GM12878 (cell line): ENCODE measurements around the gene TMEM184C. TPM values are rescaled to one million over a fixed set of nuclear protein-coding genes. Genes with fewer than 3 reads are reported as not detected.

Experiments
- ATAC-seq: fragments of 200-7000 bp; cut with Tn5 transposase; 3 replicates; pipeline ENCODE4 v1.9.1; 2020; ENCODE audit warnings: mild to moderate bottlenecking, moderate library complexity
- BruUV-seq: library from RNA; stranded (reverse); fragments of 400-500 nt; replicated peaks from 2 replicates; lab custom pipeline; 2021; lab: Mats Ljungman, UMichigan
- CTCF ChIA-PET: fragments of 300-600 bp; sonication (Branson Sonifier 250); formaldehyde crosslinking; extraction: SDS; loops from one replicate; lab custom pipeline; 2021; ENCODE audit warnings: inconsistent platforms; lab: Yijun Ruan, JAX
- POLR2A ChIA-PET: fragments of 350-600 bp; formaldehyde crosslinking; extraction: SDS; loops from one replicate; lab custom pipeline; 2021; ENCODE audit warnings: inconsistent platforms; lab: Charles Lee
- RAD21 ChIA-PET: fragments of 300-600 bp; sonication (Branson Sonifier 250); formaldehyde crosslinking; loops from one replicate; lab custom pipeline; 2023; ENCODE audit warnings: antibody characterized with exemption; ENCODE audit not compliant: unreplicated experiment; lab: Charles Lee
- SMC1A ChIA-PET: fragments of 300-600 bp; sonication (Branson Sonifier 250); formaldehyde crosslinking; loops from one replicate; lab custom pipeline; 2023; ENCODE audit not compliant: unreplicated experiment, uncharacterized antibody; lab: Charles Lee
- DNase-seq: peaks from one replicate; pipeline ENCODE4 v3.0.0-alpha.2; 2011; ENCODE audit warnings: low read depth, low spot score
- FAIRE-seq: peaks from 3 replicates; lab custom pipeline; 2011; peaks lifted over from hg19 to GRCh38; lab: Jason Lieb, UNC
- H2AFZ ChIP-seq: 2 replicates; pipeline ENCODE4 v1.6.0; 2011; ENCODE audit warnings: low read depth, low read length, control low read depth; ENCODE audit not compliant: control insufficient read depth
- H3K27ac ChIP-seq: 2 replicates; pipeline ENCODE4 v1.5.1; 2011; ENCODE audit warnings: control low read depth; ENCODE audit not compliant: control insufficient read depth, insufficient read depth
- H3K27me3 ChIP-seq, 2 experiments: replicated peaks in 1 of 2; 2 replicates each; pipeline versions ENCODE4 v1.6.0 to v1.6.1; 2011; ENCODE audit warnings: low read length in 1 of 2; ENCODE audit not compliant: control insufficient read depth in 2 of 2, insufficient read depth in 2 of 2
- H3K36me3 ChIP-seq, 2 experiments: 2 replicates each; pipeline ENCODE4 v1.5.1; 2011; ENCODE audit warnings: low read length in 1 of 2; ENCODE audit not compliant: control insufficient read depth in 2 of 2, insufficient read depth in 2 of 2
- H3K4me1 ChIP-seq: 2 replicates; pipeline ENCODE4 v1.6.1; 2011; ENCODE audit warnings: mild to moderate bottlenecking, low read length, moderate library complexity, mixed read lengths; ENCODE audit not compliant: control insufficient read depth, insufficient read depth
- H3K4me2 ChIP-seq: 2 replicates; pipeline ENCODE4 v1.6.0; 2011; ENCODE audit warnings: control low read depth; ENCODE audit not compliant: control insufficient read depth, insufficient read depth
- H3K4me3 ChIP-seq: fragments of 200-600 bp; sonication (generic); 2 replicates; pipeline ENCODE4 v1.5.1; 2016
- H3K79me2 ChIP-seq: 2 replicates; pipeline ENCODE4 v1.6.0; 2011; ENCODE audit warnings: low read length; ENCODE audit not compliant: control insufficient read depth, insufficient read depth
- H3K9ac ChIP-seq: 2 replicates; pipeline ENCODE4 v1.8.0; 2011; ENCODE audit warnings: low read length, control low read depth, mixed read lengths; ENCODE audit not compliant: control insufficient read depth, insufficient read depth
- H3K9me3 ChIP-seq: replicated peaks from 3 replicates; pipeline ENCODE4 v1.5.1; 2011; ENCODE audit warnings: mild to moderate bottlenecking, low read length; ENCODE audit not compliant: control insufficient read depth, insufficient read depth
- H4K20me1 ChIP-seq: 2 replicates; pipeline ENCODE4 v1.6.0; 2011; ENCODE audit not compliant: control insufficient read depth, insufficient read depth
- ATF7 ChIP-seq: fragments of 450-650 bp; IDR thresholded peaks from 2 replicates; pipeline ENCODE4 v1.6.1; 2016; ENCODE audit warnings: low read depth, mild to moderate bottlenecking
- BCL11A ChIP-seq: IDR thresholded peaks from 2 replicates; pipeline ENCODE4 v1.6.1; 2011; ENCODE audit warnings: low read depth, low read length
- DPF2 ChIP-seq: fragments of 450-650 bp; IDR thresholded peaks from 2 replicates; pipeline ENCODE4 v1.6.1; 2017; ENCODE audit warnings: mild to moderate bottlenecking
- E2F8 ChIP-seq: fragments of 450-650 bp; IDR thresholded peaks from 2 replicates; pipeline ENCODE4 v1.6.1; 2018; ENCODE audit warnings: mild to moderate bottlenecking, low read depth, moderate library complexity; ENCODE audit not compliant: partially characterized antibody
- EP300 ChIP-seq, 2 experiments: fragments of 150-350 bp in 1 of 2; IDR thresholded peaks; 2 replicates each; pipeline ENCODE4 v1.6.1; 2011 to 2012; ENCODE audit warnings: low read depth in 2 of 2, low read length in 2 of 2, borderline replicate concordance in 1 of 2, improper control_type of control experiment in 1 of 2, inconsistent platforms in 1 of 2; ENCODE audit not compliant: control insufficient read depth in 1 of 2
- FOXM1 ChIP-seq: IDR thresholded peaks from 2 replicates; pipeline ENCODE4 v1.6.1; 2012; ENCODE audit warnings: low read depth, mild to moderate bottlenecking, inconsistent platforms, low read length, moderate library complexity
- HDAC2 ChIP-seq: fragments of 200-600 bp; sonication (generic); IDR thresholded peaks from 2 replicates; pipeline ENCODE4 v1.6.1; 2017
- IRF4 ChIP-seq: IDR thresholded peaks from 2 replicates; pipeline ENCODE4 v1.6.1; 2011; ENCODE audit warnings: low read depth, low read length
- MLLT1 ChIP-seq: fragments of 450-650 bp; IDR thresholded peaks from 2 replicates; pipeline ENCODE4 v1.6.1; 2016; ENCODE audit warnings: mild to moderate bottlenecking
- NBN ChIP-seq: fragments of 450-650 bp; IDR thresholded peaks from 2 replicates; pipeline ENCODE4 v1.6.1; 2016
- NFXL1 ChIP-seq: fragments of 450-650 bp; IDR thresholded peaks from 2 replicates; pipeline ENCODE4 v1.6.1; 2017; ENCODE audit warnings: antibody characterized with exemption, mild to moderate bottlenecking, borderline replicate concordance
- PML ChIP-seq: IDR thresholded peaks from 2 replicates; pipeline ENCODE4 v1.6.1; 2012; ENCODE audit warnings: low read length, inconsistent platforms
- POLR2AphosphoS5 ChIP-seq: IDR thresholded peaks from 2 replicates; pipeline ENCODE4 v1.6.1; 2011; ENCODE audit warnings: mild to moderate bottlenecking, low read length, inconsistent platforms
- RELB ChIP-seq: fragments of 450-650 bp; IDR thresholded peaks from 2 replicates; pipeline ENCODE4 v1.6.1; 2017; ENCODE audit warnings: low read depth, mild to moderate bottlenecking, moderate library complexity
- RUNX3 ChIP-seq: IDR thresholded peaks from 2 replicates; pipeline ENCODE4 v1.6.1; 2012; ENCODE audit warnings: low read length, inconsistent platforms
- ZZZ3 ChIP-seq: IDR thresholded peaks from 2 replicates; pipeline ENCODE4 v1.6.1; 2011; ENCODE audit warnings: low read depth; ENCODE audit not compliant: control insufficient read depth, insufficient read length
- WGBS: methylation state at CpG from one replicate; pipeline ENCODE4 v1.1.6; 2016; ENCODE audit warnings: low lambda C conversion rate; ENCODE audit not compliant: insufficient replicate concordance, insufficient coverage; ENCODE audit errors: missing lambda C conversion rate; 5-methylcytosine and 5-hydroxymethylcytosine counted together
- in situ Hi-C: fragments of 300-500 bp; cut with MboI; formaldehyde crosslinking; loops from 9 replicates; pipeline ENCODE4 v1.14.3; 2018; ENCODE audit warnings: mixed read lengths
- intact Hi-C: fragments of 100-400 bp; cut with micrococcal nuclease; formaldehyde crosslinking; loops from one replicate; pipeline ENCODE4 v1.14.2; 2022; ENCODE audit not compliant: unreplicated experiment
- polyA plus RNA-seq, 11 experiments: library from polyadenylated mRNA; depleted of rRNA in 4 of 11; unstranded in 6 of 11; stranded (reverse) in 5 of 11; fragments of >200 nt; fragmentation: Nextera tagmentation in 4 of 11; fragmentation: Illumina TruSeq in 1 of 11; extraction: Ambion mirVana in 4 of 11; extraction: Trizol in 1 of 11; gene quantifications; 1 replicate in 1 of 11; 2 replicates in 10 of 11; pipeline versions ENCODE4 v1.2.1 to v1.2.3, GENCODE V29; 2011 to 2016; ENCODE audit warnings: inconsistent platforms in 2 of 11, missing spikeins in 2 of 11, low read depth in 1 of 11
- total RNA-seq, 4 experiments: library from RNA; depleted of rRNA in 3 of 4; stranded (reverse); fragments of >200 nt in 3 of 4; fragmentation: Illumina TruSeq in 1 of 4; extraction: Trizol in 1 of 4; gene quantifications; 2 replicates each; pipeline versions ENCODE4 v1.2.1 to v1.2.3, GENCODE V29; 2013 to 2021

Gene TMEM184C
- total and polyA plus RNA-seq, 10 of the 15 experiments (the other 5 are each of a cell fraction or from before 2014, with no cell fraction given): 3.4 to 22.6 (median 18.2) TPM

- Histone ChIP-seq H3K27me3 (no peaks in the 10 kb centered on the region), H3K9me3 (no peaks in the 10 kb centered on the region; the same call in 2 of the 3 replicates), H3K4me1 (no peaks in the 10 kb centered on the region), H3K36me3 (no peaks in the 10 kb centered on the region), H4K20me1 (no peaks in the 10 kb centered on the region), H3K4me2 (no peak overlapping the region), H3K9ac (no peak overlapping the region), H3K4me3 (no peak overlapping the region), H3K27ac (no peak overlapping the region), H3K79me2 (no peaks in the 10 kb centered on the region), H2AFZ (no peak overlapping the region)
- no peak for TF ChIP-seq DPF2
- no peak for TF ChIP-seq NBN
- no peak for TF ChIP-seq POLR2AphosphoS5
- no peak for TF ChIP-seq NFXL1
- no peak for TF ChIP-seq E2F8
- no peak for TF ChIP-seq HDAC2
- no peak for TF ChIP-seq BCL11A
- no peak for TF ChIP-seq MLLT1
- no peak for TF ChIP-seq EP300 (IDR thresholded peaks at IDR 0.05; ENCODE audit: borderline replicate concordance in 1 of 2, control insufficient read depth in 1 of 2, low read depth in 2 of 2, low read length in 2 of 2)
- no peak for TF ChIP-seq PML
- TF ChIP-seq FOXM1: no peak
- no peak for TF ChIP-seq IRF4
- no peak for TF ChIP-seq ATF7
- no peak for TF ChIP-seq ZZZ3
- TF ChIP-seq RELB: no peak
- no peak for TF ChIP-seq RUNX3
- FAIRE-seq: no peak
- no peak for ATAC-seq
- no peak for DNase-seq
- ChIA-PET CTCF (interaction anchor here (0.7 to 1.0 kb wide), 3 partner anchors 15 to 52 kb away, joined by 3 read pairs; no protein-coding TSS in a partner anchor), RAD21 (interaction anchor here (0.6 kb wide), 1 partner anchor 53 kb away, joined by 3 read pairs; no protein-coding TSS in a partner anchor), POLR2A (no interaction called here), SMC1A (no interaction called here)
- intact Hi-C loops: no loop called here
- 40% methylated on average over 5 of the region's 5 CpGs for WGBS
- in situ Hi-C loops: no loop called here
- no TSS peak for BruUV-seq
These were observed 46.0 kb upstream of the TMEM184C start for GRCh38 chr4:147571036-147571770.
